Endothelial cell of umbilical vein (primary cell): Measurements from ENCODE around the gene GFOD1. TPM values are rescaled to one million over a fixed set of nuclear protein-coding genes. Genes with fewer than 3 reads are reported as not detected.

ENCODE experiments used
- BruUV-seq: library from RNA; stranded (reverse); fragments of 400-500 nt; replicated peaks from 2 replicates; lab custom pipeline; 2021; lab: Mats Ljungman, UMichigan
- CTCF ChIA-PET: fragments of 300-600, 350-600 bp; sonication (Branson Sonifier 250); formaldehyde crosslinking; loops from one replicate; lab custom pipeline; 2021; ENCODE audit warnings: antibody characterized with exemption, inconsistent platforms; lab: Charles Lee
- POLR2A ChIA-PET: fragments of 300-600, 350-600 bp; sonication (Branson Sonifier 250); formaldehyde crosslinking; loops from one replicate; lab custom pipeline; 2021; ENCODE audit warnings: antibody characterized with exemption, inconsistent platforms; lab: Charles Lee
- DNase-seq: peaks from one replicate; pipeline ENCODE4 v3.0.0-alpha.2; 2011; ENCODE audit warnings: low read depth, low spot score
- FAIRE-seq: peaks from 2 replicates; lab custom pipeline; 2011; peaks lifted over from hg19 to GRCh38; lab: Jason Lieb, UNC
- H2AFZ ChIP-seq: 2 replicates; pipeline ENCODE4 v1.6.0; 2012; ENCODE audit warnings: low read depth, low read length, control low read depth, inconsistent platforms
- H3K27ac ChIP-seq: 2 replicates; pipeline ENCODE4 v1.5.1; 2011; ENCODE audit warnings: low read depth, mild to moderate bottlenecking, control low read depth, low read length, moderate library complexity; ENCODE audit not compliant: insufficient read depth
- H3K27me3 ChIP-seq, 2 experiments: 2 replicates each; pipeline versions ENCODE4 v1.6.0 to v1.6.1; 2011; ENCODE audit warnings: low read length in 2 of 2, mixed read lengths in 1 of 2; ENCODE audit not compliant: control insufficient read depth in 2 of 2, insufficient read depth in 2 of 2
- H3K36me3 ChIP-seq, 2 experiments: 2 replicates in 1 of 2; 3 replicates in 1 of 2; pipeline ENCODE4 v1.5.1; 2011; ENCODE audit warnings: low read length in 2 of 2, mild to moderate bottlenecking in 1 of 2, moderate library complexity in 1 of 2; ENCODE audit not compliant: control insufficient read depth in 2 of 2, insufficient read depth in 2 of 2; ENCODE audit errors: extremely low read depth in 1 of 2
- H3K4me1 ChIP-seq: 3 replicates; pipeline ENCODE4 v1.5.1; 2011; ENCODE audit warnings: mild to moderate bottlenecking, low read length; ENCODE audit not compliant: control insufficient read depth, insufficient read depth; ENCODE audit errors: extremely low read depth
- H3K4me2 ChIP-seq: 2 replicates; pipeline ENCODE4 v1.6.1; 2011; ENCODE audit warnings: low read length, control low read depth, mixed read lengths; ENCODE audit not compliant: insufficient read depth
- H3K4me3 ChIP-seq, 3 experiments: fragments of 200-600 bp in 1 of 3; sonication (generic), shearing (Covaris generic) in 1 of 3; replicated peaks in 1 of 3; 2 replicates each; pipeline ENCODE4 v1.5.1; 2011 to 2016; ENCODE audit warnings: control low read depth in 3 of 3, low read length in 3 of 3, mild to moderate bottlenecking in 2 of 3, inconsistent platforms in 1 of 3, low read depth in 1 of 3, moderate library complexity in 1 of 3; ENCODE audit not compliant: insufficient read depth in 1 of 3
- H3K79me2 ChIP-seq: 2 replicates; pipeline ENCODE4 v1.6.0; 2012; ENCODE audit warnings: low read length, inconsistent platforms; ENCODE audit not compliant: control insufficient read depth, insufficient read depth
- H3K9ac ChIP-seq: replicated peaks from 2 replicates; pipeline ENCODE3; 2011; ENCODE audit warnings: low read length, control low read depth; ENCODE audit not compliant: insufficient read depth; ENCODE audit errors: extremely low read depth
- H3K9me1 ChIP-seq: replicated peaks from 3 replicates; pipeline ENCODE4 v1.6.0; 2011; ENCODE audit warnings: mild to moderate bottlenecking, low read length; ENCODE audit not compliant: control insufficient read depth, insufficient read depth; ENCODE audit errors: extremely low read depth
- H3K9me3 ChIP-seq: replicated peaks from 2 replicates; pipeline ENCODE4 v1.5.1; 2012; ENCODE audit warnings: low read length, inconsistent platforms; ENCODE audit not compliant: control insufficient read depth, insufficient read depth
- H4K20me1 ChIP-seq: replicated peaks from 2 replicates; pipeline ENCODE3; 2011; ENCODE audit warnings: mild to moderate bottlenecking, low read length; ENCODE audit not compliant: control insufficient read depth, insufficient read depth; ENCODE audit errors: extremely low read depth
- CTCF ChIP-seq, 2 donors: IDR thresholded peaks; 1 replicate in 1 of 2; 2 replicates in 1 of 2; pipeline ENCODE4 v1.5.1; 2011; ENCODE audit warnings: low read length in 2 of 2, mild to moderate bottlenecking in 2 of 2, moderate library complexity in 2 of 2, control low read depth in 1 of 2, inconsistent platforms in 1 of 2, low read depth in 1 of 2; ENCODE audit not compliant: insufficient read depth in 1 of 2; ENCODE audit errors: extremely low read depth in 1 of 2
- EZH2 ChIP-seq: IDR thresholded peaks from 2 replicates; pipeline ENCODE4 v1.6.1; 2012; ENCODE audit warnings: borderline replicate concordance, low read depth, mild to moderate bottlenecking, moderate library complexity, low read length, inconsistent platforms; ENCODE audit not compliant: severe bottlenecking
- FOS ChIP-seq: IDR thresholded peaks from 2 replicates; pipeline ENCODE4 v1.6.1; 2011; ENCODE audit warnings: mild to moderate bottlenecking, low read length, moderate library complexity, borderline replicate concordance; ENCODE audit not compliant: insufficient read depth
- GATA2 ChIP-seq: IDR thresholded peaks from 2 replicates; pipeline ENCODE4 v1.7.0; 2011; ENCODE audit warnings: low read depth, mild to moderate bottlenecking, moderate library complexity, mixed read lengths, low read length; ENCODE audit not compliant: insufficient read length, insufficient read depth
- JUN ChIP-seq: IDR thresholded peaks from 2 replicates; pipeline ENCODE4 v1.6.1; 2011; ENCODE audit warnings: borderline replicate concordance, low read depth; ENCODE audit not compliant: insufficient read length, insufficient read depth
- MAX ChIP-seq: IDR thresholded peaks from 2 replicates; pipeline ENCODE4 v1.6.1; 2011; ENCODE audit not compliant: insufficient read depth, insufficient read length
- MYC ChIP-seq: IDR thresholded peaks from one replicate; pipeline ENCODE4 v1.6.1; 2011; ENCODE audit warnings: mild to moderate bottlenecking, low read depth, low read length
- POLR2A ChIP-seq: IDR thresholded peaks from 2 replicates; pipeline ENCODE4 v1.6.1; 2012; ENCODE audit warnings: low read depth, mild to moderate bottlenecking, control low read depth, low read length
- POLR2AphosphoS5 ChIP-seq: IDR thresholded peaks from 2 replicates; pipeline ENCODE4 v1.6.1; 2012; ENCODE audit warnings: low read depth, mild to moderate bottlenecking, control low read depth, low read length, moderate library complexity; ENCODE audit not compliant: insufficient read depth
- dilution Hi-C: fragments of 300-500 bp; cut with MboI; formaldehyde crosslinking; loops from one replicate; pipeline ENCODE4 v1.15.0; 2019; ENCODE audit warnings: low sequenced_read_pairs; ENCODE audit not compliant: extremely low pct_ligation_motif_present
- intact Hi-C: fragments of 100-400 bp; cut with micrococcal nuclease; formaldehyde crosslinking; loops from one replicate; pipeline ENCODE4 v1.10.0; 2022
- polyA plus RNA-seq, 4 experiments: library from polyadenylated mRNA; depleted of rRNA in 3 of 4; stranded (reverse) in 3 of 4; unstranded in 1 of 4; fragments of >200 nt; gene quantifications; 2 replicates each; pipeline versions ENCODE4 v1.2.1 to v1.2.3, GENCODE V29; 2011 to 2012; ENCODE audit warnings: missing spikeins in 1 of 4
- total RNA-seq: library from RNA; stranded (reverse); gene quantifications from 2 replicates; pipeline ENCODE4 v1.2.3, GENCODE V29; 2021

The GFOD1 gene
- total and polyA plus RNA-seq, 2 donors (not counting 3 experiments of a cell fraction or from before 2014, with no cell fraction given): 12.1 to 24.1 TPM

GRCh38 chr6:13474787-13475186, 12.6 kb downstream of the GFOD1 start:
- no peaks in the 10 kb centered on the region for H3K4me1 ChIP-seq
- intact Hi-C loops: no loop called here
- no peak overlapping the region for H3K27ac ChIP-seq
- no peaks in the 10 kb centered on the region for H3K9me1 ChIP-seq
- ChIA-PET CTCF (no interaction called here), POLR2A (no interaction called here)
- H3K27me3 ChIP-seq: no peaks in the 10 kb centered on the region
- no peak for TF ChIP-seq POLR2AphosphoS5
- no peak overlapping the region for H3K9ac ChIP-seq
- no TSS peak for BruUV-seq
- H3K4me3 ChIP-seq: no peak overlapping the region
- peaks cover 0 to 10% of the 10 kb centered on the region in 2 experiments for H3K36me3 ChIP-seq
- H4K20me1 ChIP-seq: no peaks in the 10 kb centered on the region
- H2AFZ ChIP-seq: no peak overlapping the region
- dilution Hi-C loops: no loop called here
- no peaks in the 10 kb centered on the region for H3K9me3 ChIP-seq
- peaks cover 13% of the 10 kb centered on the region for H3K79me2 ChIP-seq
- FAIRE-seq: no peak
- H3K4me2 ChIP-seq: no peak overlapping the region
- DNase-seq: no peak

GRCh38 chr6:13474360-13474759, 13.0 kb downstream of the GFOD1 start:
- Histone ChIP-seq H3K9ac (no peak overlapping the region), H2AFZ (no peak overlapping the region)

More at GRCh38 chr6:13474360-13474759, 13.0 kb downstream of the GFOD1 start:
- no TSS peak for BruUV-seq
- POLR2A ChIA-PET: no interaction called here
- Histone ChIP-seq H3K27ac (no peak overlapping the region), H3K4me3 (no peak overlapping the region), H3K79me2 (peaks cover 12% of the 10 kb centered on the region), H3K9me3 (no peaks in the 10 kb centered on the region), H3K27me3 (no peaks in the 10 kb centered on the region), H3K9me1 (no peaks in the 10 kb centered on the region), H3K36me3 (peaks cover 0 to 8% of the 10 kb centered on the region in 2 experiments), H3K4me2 (no peak overlapping the region), H4K20me1 (no peaks in the 10 kb centered on the region), H3K4me1 (no peaks in the 10 kb centered on the region)
- dilution Hi-C loops: no loop called here
- no peak for TF ChIP-seq JUN
- no peak for TF ChIP-seq FOS
- TF ChIP-seq POLR2A: no peak
- TF ChIP-seq MAX: no peak
- TF ChIP-seq GATA2: no peak
- no peak for TF ChIP-seq CTCF (IDR thresholded peaks at IDR 0.05; ENCODE audit: extremely low read depth in 1 of 2, insufficient read depth in 1 of 2, low read depth in 1 of 2, low read length in 2 of 2)
- no peak for TF ChIP-seq MYC
- no peak for TF ChIP-seq EZH2
- TF ChIP-seq POLR2AphosphoS5: no peak
- DNase-seq: no peak
- intact Hi-C loops: no loop called here
- CTCF ChIA-PET: interaction anchor here (1.1 to 2.0 kb wide), 4 partner anchors 10 to 119 kb away, joined by 3 to 8 read pairs (median 4); no protein-coding TSS in a partner anchor
- FAIRE-seq: no peak
